Heart left ventricle (tissue), 13 donors: ENCODE measurements around the gene CDC16.

ENCODE experiments used
- CTCF ChIP-seq, 12 donors: fragments of 200-600 bp; sonication (generic) in 4 of 12; IDR thresholded peaks; one replicate each; pipeline versions ENCODE4 v1.5.0 to v1.8.0; 2018 to 2022; ENCODE audit warnings: antibody characterized with exemption in 12 of 12, mild to moderate bottlenecking in 5 of 12
- POLR2A ChIP-seq, 2 donors: fragments of 450-650 bp; IDR thresholded peaks; one replicate each; pipeline ENCODE4 v1.6.1; 2017; ENCODE audit warnings: antibody characterized with exemption in 2 of 2, mild to moderate bottlenecking in 2 of 2, moderate library complexity in 2 of 2
- donor health status: ischemic (EF 13 %, LVEDD 7.1; RV severe dilation, severe dysfunction).
- donor health status: DM: no; HTN: yes; CAD: no.
- donor health status: DM: no; HTN: no; CAD: no.
- donor health status: ischemic (EF 25% LVEDD 6.9; RV normal size, moderate dysfunction).
- donor health status: ischemic (EF 25% LVEDD 5.7; RV mildly dilated, moderate dysfunction).
- donor health status: ischemic (EF 35%, LVEDD 5.7; RV mildly dilated, moderate dysfunction).
- donor health status: nonischemic (EF 11% LVEDD 7.7; RV severe dilation, severe dysfunction).
- donor health status: DM: yes; HTN: yes; CAD: no.
- donor health status: PGD.
- donor health status: ischemic (EF 29% LVEDD 5.4; RV normal size, mild dysfunction).
- donor health status: nonischemic (EF 23%, LVEDD 6.1; RV moderate dilation, normal function).

- no peak for TF ChIP-seq CTCF (IDR thresholded peaks at IDR 0.05)
- no peak for TF ChIP-seq POLR2A (IDR thresholded peaks at IDR 0.05)
These were observed 69.1 kb downstream of the CDC16 start for GRCh38 chr13:114303700-114304327.
